NCI-H2171 (cell line): ENCODE data around the gene PLPPR4.

Experiments used
- DNase-seq: peaks from one replicate; lab custom pipeline; 2025; lab: John Stamatoyannopoulos, UW

The PLPPR4 gene

DNA sequence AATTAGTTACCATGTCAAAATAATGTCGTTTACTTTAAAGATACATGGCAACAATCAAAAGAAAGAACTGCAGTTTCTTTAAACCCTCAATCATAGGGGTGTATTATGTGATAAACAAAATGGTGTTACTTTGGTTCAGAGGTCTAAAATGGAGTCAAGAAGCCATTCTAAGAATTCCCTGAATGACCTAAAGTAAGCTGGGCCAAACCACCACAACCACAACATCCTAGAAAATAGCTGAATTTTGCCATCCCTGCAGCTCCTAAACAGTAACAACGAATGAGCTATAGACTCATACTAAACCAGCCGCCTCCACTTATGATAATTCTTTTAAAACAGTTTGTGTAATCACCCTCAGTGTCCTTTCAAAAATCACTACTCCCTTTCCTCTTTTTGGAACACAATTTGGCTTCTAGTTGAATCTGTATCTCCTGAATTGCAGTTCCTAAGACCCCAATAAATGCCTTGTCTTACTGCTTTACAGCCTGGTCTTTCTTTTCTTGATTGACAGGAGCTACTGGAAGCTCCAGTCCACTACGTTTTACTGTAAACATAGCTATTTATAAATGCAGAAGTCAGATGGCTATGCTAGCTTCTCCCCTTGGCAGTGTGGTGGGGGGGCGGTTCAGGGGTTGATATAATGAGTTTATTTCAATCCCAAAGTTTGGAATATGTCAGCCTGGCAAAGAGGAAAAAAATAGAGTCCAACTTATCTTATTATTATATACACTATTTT is 84.3 kb downstream of the PLPPR4 start:
- no peak for DNase-seq

DNA sequence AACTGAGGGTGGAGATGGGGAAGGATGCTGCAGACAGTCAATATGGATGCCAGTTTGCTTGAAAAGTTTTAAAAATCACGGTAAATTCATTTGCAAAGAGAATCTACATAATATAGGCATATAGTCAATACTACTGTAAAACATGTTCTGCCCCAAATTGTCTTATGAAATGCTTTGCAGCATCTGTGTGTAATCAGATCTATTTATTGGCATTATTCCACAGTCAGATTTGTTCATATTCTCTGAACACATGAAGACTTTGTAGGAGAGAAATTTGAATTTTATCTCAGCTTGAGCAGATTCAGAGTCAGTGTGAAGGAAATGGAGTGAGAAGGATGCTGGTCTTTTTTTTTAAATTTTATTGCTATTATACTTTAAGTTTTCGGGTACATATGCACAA is 88.5 kb downstream of the PLPPR4 start:
- no peak for DNase-seq

DNA sequence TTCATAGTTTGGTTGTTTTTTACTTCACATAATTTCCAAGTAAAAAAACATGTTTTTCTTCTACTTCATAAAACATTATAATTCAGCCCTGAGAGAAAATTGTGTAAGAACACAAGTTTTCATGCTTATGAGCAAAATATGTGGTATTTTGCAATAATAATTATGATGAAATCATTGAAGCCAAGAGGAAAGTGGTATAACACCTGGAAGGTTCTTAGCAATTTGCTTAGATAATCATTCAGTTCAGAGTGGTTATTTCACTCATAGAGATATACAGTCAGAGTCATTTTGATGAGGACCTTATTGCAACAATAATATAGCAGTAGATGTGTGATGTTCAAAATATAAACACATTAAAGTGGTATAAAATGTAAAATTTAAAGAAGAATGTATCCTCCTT is 94.5 kb downstream of the PLPPR4 start:
- DNase-seq, result no peak
